ENCODE measurements around the gene GSE1.

GSE1 gene

DNA sequence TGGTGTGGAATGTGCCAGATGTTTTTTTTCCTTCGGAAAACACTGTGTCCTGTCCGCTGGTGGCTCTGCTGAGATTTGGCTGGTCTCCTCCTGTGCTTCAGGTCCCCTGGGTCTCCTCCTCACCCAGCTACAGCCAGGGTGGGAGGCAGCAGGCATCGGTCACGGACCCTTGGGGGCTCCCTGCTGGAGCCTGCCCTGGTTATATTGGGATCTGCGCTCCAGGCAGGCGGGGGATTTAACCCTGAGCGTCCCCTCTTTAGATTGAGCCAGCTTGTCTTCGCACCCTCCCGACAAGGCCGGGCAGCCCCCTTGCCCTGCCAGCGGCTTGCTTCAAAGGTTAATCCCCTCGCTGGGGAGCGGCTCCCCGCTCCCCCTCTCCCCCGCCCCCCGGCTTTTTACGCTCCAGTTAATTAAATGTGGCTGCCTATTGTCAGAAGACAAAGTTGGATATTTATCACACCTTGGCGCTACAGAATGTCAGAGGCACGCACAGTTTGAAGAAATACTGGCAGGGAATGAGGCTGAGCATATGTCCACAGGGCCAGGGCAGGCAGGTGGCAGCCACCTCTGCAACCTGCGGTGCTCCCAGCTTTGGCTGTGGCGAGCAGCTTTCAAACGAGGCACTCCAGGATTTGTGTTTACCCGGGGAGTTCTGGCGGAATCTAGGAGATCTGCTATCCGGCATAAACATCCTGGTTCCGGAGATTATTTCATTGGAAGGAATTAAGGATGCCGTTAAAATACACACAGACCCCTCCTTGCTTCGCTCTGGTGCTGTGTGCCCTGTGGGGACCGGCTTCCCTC lies 38.2 kb upstream of the GSE1 start:
- no peak for DNase-seq

DNA sequence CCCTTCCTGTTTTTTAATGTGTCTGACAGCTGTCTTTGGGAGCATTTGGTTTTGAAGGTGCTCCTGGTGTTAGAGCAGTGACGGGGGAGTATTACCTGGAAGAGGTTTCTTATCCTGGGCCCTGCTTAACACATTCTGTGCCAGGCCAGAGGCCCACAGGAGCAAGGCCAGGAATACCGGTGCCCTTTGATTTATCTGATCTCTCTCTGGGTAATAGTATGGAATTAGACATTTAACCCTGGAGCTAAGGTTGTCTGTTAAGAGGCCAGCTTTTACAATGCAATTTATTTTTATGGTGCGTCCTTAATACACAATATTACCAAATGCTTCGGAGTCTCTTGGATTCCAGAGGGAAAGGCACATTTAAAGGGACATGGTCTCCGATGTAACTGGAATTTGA lies 37.2 kb upstream of the GSE1 start:
- DNase-seq = no peak

DNA sequence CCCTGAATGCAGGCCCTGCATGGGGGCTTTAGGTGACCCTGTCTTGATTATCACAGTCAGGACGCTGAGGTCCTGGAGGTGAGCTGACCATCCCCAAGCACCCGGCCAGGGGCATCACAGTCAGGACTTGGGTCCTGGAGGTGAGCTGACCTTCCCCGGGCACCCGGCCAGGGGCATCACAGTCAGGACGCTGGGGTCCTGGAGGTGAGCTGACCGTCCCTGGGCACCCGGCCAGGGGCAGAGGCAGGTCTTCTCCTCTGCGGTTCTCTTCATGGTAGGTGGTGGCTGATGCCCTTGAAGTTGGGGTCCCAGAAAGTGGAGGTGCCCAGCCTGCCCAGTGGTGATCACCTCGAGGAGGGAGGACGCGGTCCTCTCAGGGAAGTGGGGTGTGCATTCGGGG lies 36.2 kb upstream of the GSE1 start:
- no peak for DNase-seq

DNA sequence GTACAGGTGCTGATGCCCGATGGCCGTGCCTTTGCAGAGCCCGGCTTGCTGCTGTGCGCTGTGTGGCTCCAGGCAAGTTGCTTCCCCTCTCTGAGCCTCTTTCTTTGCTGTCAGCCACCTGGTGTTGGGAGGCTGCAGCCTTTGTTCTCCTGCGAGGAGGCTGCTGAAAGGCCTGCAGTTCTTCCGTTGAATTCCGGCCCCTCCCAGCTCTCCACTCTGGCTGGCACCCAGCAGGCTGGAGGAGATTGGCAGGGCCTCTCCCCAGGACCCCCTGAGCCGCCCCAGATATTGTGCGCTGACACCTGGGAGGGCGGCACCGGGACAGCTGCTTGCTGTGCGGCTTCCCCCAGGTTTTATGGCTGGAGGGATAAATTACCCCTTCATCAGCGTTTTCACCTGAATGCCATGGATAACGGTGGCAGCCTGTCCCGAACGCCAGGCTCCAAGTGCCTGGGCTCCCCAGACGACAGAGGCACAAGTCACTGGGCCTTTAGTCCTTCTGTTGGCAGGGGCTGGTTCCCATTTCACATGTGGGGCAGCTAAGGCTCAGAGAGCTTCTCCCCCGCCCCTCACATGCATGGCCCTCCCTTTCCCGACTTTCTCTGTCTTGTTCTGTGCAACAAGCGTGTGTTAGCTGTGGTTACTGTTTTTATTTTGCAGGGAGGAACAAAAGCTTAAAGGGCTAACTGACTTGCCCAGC lies 35.1 kb upstream of the GSE1 start:
- DNase-seq = no peak

DNA sequence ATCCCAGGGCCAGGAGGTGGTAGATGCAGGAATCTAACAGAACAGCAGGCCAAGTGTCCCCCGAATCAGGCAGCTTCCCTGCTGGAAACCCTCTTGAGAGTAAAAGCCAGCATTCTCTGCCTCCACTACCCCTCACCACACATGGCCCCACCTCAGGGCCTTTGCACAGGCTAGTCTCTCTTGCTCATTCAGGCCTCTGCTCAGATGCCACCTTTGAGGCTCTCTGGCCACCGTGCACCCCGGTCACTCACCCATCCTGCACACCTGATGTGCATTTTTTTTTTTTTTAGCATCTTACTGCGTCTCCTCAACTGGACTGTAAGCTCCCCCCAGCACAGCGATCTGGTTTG lies 34.5 kb upstream of the GSE1 start:
- DNase-seq = no peak

DNA sequence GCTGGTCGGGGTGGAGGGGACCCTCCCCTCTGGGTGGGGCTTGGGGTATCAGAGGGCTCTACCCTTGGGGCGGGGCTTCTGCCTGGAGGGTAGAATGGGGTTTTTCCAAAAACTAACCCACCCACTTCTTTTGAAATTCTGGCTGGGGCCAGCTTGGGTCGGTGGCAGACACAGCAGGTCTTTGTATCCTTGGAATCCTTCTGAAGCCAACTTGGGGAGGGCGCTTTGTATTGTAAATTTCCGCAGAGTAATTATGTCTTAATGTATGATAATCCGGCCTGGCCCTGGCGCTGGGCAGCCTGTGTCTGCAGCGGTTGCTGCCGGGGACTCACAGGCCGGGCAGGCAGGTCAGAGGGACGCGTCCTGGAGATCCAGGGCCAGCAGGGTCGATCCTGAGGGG lies 33.9 kb upstream of the GSE1 start:
- DNase-seq = no peak

DNA sequence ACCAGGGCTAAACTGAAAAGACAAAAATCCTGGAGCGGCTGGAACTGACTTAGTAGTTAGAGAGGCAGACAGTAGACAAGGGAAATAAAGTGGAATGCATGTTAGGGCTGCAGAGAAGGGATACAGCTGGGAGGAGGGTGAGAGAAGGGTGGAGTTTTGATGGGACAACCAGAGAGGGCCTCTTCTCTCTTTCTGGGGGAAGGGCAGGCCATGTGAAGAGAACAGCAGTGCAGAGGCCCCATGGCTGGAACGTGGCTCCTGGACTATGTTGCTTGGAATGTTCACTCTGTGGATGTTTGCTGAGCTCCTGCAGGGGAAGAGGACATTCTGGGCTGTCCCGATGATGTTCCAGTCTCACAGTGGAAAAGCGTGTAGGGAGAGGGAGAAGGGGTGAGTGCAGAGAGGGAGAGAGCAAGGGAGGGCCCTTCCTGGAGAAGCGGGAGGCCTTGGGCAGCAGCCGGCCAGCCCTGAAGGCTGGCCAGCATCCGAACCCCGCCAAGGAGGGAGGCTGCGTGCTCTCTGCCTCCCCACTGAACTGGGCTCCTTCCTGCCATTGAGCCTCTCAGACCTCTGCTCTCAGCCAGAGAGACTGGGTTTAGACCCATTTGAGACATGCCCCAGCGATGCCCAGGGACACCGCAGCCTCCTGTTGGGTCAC lies 33.1 kb upstream of the GSE1 start:
- peak; percentile 61 for DNase-seq

DNA sequence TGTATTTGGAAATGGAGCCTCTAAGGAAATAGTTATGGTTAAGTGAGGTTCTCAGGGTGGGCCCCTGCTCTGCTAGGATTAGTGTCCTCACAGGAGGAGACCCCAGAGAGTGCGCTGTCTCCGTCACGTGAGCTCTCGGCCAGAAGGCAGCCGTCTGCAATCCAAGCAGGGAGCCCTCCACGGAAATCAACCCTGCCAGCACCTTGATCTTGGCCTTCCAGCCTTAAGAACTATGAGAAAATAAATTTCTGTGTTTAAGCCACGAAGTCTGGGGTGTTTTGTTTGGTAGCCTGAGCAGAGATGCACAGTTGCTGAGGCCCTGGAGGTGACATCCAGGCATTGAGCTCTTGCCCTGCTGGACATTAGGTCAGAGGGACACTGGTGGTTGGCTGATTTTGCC lies 32.4 kb upstream of the GSE1 start:
- DNase-seq = no peak

DNA sequence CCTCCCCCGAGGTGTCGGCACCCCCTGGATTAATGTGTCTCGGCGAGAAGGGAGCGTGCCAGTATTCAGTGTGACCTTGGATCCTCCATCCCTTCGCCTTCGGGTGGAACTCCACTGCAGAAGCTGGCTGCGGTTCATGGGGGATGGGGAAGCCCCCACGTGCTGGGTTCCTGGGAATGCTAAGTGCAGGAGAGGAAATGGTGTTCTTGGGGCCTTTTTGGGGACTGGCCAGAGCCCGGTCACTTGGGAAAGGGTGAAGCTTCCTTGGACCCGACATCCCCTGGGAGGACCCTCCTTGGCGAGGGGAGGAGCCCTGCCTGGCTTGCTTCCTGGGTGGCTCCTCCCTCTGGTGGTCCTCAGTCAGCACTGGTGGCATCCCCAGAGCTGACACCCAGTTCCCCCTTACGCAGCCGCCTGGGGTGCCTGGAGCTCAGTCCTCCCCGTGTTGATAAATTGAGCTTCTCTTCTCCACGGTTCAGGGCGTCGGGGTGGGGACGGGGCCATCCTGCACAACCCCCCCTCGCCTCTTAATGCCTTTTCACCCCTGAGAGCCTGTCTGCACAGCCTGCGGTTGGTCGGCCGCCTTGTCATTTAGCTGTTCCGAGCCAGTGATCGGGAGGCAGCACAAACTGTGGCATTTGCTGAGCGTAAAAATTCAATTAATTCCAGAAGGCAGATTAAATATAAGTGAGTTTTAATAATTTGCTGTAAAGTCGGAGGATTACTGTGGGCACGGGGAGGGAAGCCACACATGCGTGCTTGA lies 30.7 kb upstream of the GSE1 start:
- DNase-seq = peak; percentile 77

DNA sequence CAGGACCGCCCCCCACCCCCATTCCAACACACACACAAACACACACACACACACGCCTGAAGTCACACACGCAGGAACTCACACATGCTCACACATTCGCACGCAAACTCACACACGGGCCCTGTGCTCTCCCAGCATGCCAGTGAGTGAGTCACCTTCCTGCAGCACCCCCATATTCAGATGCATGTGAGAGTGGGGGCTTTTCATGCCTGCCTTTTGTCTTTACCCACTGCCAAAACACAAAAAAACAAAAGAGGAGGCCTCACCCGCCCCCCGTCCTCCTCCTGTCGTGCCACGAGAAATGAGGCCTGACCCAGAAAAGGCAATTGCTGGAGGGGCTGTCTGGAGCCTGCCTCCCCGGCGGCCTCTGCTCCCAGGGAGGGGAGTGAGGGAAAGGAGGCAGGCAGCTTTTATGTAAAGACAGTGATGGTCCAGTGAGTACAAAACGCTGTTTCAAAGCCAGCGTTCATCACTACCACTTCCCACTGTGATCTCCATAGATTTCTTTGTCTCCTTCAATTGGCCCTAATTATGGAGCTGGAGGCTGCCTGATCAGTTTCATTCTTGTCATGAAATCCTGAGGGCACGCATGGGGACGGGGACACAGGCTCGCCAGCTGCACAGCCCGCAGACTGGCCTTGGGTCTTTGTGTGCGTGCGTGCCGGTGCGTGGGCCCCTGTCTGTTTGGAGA lies 29.5 kb upstream of the GSE1 start:
- DNase-seq = peak; percentile 93

DNA sequence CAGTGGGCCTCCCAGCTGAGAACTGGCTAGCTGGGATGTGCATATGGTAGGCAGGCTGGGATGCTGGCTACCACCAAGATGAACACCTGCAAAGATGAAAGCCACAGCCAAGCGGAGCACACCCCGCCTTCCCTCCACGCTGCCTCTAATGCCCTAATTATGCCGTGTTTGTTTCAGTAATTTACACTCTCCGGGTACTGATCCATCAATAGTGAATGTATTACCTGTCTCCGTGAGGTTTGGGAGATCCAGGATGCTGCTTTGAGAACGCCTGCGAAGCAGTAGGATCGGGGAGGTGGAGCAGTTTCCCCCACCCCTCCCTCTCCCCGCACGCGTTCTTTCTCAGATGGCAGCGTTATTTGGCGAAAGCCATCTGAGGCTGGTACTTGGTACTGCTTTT lies 28.9 kb upstream of the GSE1 start:
- DNase-seq = no peak

DNA sequence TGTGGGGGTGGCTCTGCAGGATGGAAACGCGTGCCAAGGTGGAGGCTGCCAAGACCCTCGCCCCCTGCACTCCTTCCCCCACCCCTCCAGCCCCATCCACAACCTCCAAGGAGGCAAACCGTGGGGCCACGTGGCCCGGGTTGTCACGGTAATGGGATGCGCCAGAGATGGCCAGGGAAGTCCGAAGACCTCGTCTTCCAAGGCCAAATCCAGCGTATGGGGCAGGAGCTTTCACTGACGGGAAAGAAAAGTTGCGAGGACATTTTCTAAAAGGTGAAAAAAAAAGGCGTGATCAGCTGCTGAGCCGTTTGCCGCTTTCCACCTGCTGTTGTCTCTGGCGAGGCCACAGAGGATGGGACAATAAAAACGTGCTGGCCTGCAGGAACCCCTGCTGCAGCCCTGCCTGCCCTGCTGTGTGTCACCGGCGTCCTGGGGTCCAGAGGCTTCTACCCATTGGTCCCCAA lies 28.3 kb upstream of the GSE1 start:
- no peak for DNase-seq

DNA sequence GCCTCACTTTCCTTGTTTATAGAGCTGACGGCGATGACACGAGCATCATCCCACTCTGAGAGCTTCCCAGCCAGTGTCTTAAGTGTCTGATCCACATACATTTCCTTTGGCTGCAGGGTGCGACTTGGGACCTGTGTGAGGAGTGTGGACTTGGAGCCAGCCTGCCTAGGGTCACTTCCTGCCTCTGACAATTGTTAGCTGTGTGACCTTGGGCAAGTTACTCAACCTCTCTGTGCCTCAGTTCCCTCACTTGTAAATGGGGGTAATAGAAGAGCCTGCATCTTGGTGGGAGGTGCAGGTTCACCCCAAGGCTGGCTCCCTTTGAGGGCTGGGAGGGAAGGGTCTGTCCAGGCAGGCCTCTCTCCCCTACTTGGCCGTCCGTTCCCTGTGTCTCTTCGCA lies 27.4 kb upstream of the GSE1 start:
- DNase-seq = no peak

DNA sequence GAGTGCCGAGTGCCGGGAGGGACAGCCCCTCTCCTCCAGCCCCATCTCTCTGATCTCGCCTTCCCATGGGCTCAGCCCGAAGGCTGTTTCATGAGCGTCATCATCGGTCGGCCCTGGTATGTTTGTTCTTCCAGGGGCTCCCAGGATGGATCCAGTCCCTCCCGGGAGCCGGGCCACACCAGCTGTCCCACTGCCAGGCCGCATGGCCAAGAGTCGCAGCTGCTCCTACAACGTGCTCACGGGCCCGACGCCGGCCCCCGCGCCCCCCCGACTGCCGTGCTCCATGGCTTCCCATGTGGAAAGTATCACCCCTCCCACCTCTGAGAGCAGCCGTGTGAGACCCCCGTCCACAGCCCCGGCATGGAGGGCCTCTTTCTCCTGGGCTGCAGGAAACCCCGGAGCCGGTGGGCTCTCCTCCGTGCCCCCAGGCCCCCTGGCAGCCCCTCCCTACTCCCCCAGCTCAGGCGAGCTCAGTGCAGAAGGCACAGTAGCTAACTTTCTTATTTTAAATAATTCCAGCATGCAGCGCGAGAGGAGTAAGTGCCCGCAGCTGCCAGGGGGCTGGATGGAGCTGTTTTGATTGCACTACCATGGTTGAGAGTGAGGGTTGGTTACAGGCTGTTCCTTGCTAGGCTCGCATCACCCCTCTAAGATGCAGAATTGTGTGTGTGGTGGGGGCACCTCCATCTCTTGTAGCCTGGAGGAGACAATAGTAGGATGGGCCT lies 26.6 kb upstream of the GSE1 start:
- peak; percentile 70 for DNase-seq

DNA sequence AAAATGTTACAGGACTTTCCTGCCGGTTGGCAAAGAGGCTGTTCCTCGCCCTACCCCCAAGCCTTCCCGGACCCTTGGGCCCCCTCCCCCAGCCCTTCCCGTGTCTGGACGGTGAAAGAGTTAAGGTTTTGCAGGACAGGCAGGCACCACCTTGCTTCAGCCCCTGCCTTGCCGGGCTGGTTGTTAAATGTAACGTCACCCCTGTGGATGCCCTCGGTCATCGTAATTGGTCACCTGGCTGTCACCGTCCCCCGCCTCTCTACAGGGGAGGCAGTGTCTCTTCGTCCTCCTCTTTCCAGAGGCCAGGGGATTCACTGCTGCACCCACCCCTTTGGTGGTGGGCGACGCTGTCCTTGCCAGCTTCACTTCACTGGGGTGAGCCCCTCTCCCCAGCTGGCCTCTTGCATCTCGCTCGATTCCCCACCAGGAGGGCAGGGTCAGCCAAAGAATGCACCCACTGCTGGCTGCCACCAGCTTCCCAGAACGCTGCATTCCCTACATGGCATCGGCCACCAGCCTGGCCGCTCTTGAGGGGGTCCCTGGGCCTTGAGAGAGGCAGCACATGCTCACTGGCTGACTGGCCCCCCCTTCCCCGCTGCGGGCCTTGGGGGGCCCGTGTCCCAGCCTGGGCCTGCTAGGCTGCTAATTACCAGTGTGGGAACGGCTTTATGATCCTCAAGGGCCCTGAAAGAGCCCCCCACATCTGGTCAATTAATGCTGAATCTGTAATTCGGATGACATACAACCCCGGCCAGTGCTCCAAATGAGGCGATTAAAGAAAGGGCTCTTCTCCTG lies 25.2 kb upstream of the GSE1 start:
- no peak for DNase-seq

DNA sequence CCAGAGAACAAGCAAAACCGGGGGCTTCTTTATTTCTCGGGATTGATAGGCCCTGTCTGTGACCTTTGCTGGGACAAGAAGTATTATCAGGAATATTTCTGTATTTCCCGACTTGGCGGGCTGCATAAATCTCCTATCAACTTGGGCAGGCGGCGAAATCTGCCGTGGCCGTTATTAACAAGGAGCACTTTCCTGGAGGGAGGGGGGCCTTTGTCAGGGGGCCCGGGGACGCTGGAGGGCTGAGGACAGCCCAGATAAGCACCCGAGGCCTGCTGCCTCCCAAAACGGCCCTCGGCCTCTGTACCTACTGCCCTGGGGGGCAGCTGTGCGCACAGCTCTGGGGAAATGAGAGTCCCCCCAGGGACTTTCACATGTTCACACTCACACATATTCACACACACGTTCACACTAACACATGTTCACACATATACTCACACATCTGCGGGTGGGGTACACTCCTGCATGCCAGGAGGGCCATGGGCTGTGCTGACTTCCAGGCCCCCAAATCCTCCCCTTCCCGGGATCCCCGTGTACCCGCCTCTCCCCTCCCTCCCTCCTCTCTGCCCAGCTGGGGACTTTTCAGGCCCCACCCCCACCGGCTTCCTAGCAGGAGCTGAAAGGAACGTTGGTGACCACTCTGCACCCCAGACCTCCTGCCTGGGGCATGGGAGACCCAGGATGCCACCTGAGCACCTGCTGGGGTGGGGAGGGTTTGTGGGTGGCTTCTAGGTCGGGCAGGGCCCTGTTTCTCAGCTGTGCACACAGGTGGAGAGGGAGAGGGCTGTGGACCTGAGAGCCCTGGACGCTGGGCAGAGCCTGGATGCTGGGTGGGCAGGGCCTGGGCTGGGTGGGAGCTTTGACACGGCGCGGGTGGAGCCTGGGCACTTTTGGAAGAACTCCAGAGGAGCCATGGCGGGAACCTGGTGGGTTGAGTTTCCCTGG lies 24.3 kb upstream of the GSE1 start:
- no peak for DNase-seq

DNA sequence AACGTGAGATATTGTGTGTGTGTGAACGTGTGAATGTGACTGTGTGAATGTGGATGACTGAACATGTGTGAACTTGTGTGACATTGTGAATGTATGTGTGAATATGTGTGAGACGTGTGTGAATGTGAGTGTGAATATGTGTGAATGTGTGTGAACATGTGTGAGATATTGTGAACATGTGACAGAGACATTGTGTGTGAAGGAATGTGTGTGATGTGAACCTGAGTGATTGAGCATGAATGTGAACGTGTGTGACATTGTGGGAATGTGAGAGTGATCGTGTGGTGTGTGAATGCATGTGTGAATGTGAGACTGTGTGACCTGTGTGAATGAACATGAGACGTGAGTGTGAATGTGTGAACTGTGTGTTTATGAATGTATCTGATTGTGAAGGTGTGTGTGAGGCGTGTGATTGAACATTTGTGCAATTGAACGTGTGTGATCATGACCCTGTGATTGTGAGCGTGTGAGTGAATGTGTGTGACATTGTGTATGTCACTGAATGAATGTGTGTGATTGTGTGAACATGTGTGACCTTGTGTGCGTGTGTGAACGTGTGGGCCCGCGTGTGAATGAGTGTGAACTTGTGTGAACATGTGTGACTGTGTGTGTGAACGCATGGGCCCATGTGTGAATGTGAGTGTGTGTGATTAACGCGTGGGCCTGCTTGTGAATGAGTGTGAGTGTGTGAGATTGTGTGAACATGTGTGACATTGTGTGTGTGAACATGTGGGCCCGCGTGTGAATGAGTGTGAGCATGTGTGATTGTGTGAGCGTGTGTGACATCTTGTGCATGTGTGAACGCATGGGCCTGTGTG lies 23.2 kb upstream of the GSE1 start:
- no peak for DNase-seq

DNA sequence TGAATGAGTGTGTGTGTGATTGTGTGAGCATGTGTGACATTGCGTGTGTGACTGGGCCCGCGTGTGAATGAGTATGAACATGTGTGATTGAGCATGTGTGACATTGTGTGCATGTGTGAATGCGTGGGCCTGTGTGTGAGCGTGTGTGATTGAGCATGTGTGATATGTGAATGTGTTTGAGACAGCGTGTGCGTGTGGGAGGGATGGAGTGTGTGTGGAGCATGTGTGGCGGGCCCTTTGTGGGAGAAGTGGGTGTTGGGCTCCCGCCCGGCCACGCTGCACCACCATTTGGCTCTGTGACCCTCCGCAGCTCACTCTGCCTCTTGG lies 22.7 kb upstream of the GSE1 start:
- DNase-seq = no peak

DNA sequence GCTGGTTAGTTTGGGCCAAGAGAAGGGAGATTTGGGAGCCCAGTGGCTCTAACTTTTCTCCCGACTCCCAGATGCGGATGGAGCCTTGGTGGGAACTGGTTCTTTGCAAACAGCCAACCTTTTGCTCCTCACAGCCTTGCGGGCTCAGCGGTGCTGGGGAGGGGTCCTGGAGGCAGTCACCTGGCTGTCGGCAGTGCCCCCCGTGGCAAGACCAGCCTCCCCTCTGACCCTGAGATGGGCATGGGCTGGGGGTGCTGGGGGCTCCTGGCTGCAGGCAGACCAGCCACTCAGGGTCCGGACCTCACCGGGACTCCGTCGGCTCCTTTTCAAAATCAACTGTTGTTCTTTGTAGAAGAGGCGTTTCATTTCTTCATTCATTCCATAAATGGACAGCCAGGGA lies 21.7 kb upstream of the GSE1 start:
- no peak for DNase-seq
